Endothelial cell of umbilical vein (primary cell): ENCODE measurements around the gene SESTD1. TPM values are rescaled to one million over a fixed set of nuclear protein-coding genes. Genes with fewer than 3 reads are reported as not detected.
"Not testable (repeated sequence)": the region's sequence is repeated elsewhere in the genome, so short reads cannot be mapped to it uniquely, and the experiment has no call there.

Experiments used
- BruUV-seq: library from RNA; stranded (reverse); fragments of 400-500 nt; replicated peaks from 2 replicates; lab custom pipeline; 2021; lab: Mats Ljungman, UMichigan
- CTCF ChIA-PET: fragments of 300-600, 350-600 bp; sonication (Branson Sonifier 250); formaldehyde crosslinking; loops from one replicate; lab custom pipeline; 2021; ENCODE audit warnings: antibody characterized with exemption, inconsistent platforms; lab: Charles Lee
- POLR2A ChIA-PET: fragments of 300-600, 350-600 bp; sonication (Branson Sonifier 250); formaldehyde crosslinking; loops from one replicate; lab custom pipeline; 2021; ENCODE audit warnings: antibody characterized with exemption, inconsistent platforms; lab: Charles Lee
- DNase-seq: peaks from one replicate; pipeline ENCODE4 v3.0.0-alpha.2; 2011; ENCODE audit warnings: low read depth, low spot score
- FAIRE-seq: peaks from 2 replicates; lab custom pipeline; 2011; peaks lifted over from hg19 to GRCh38; lab: Jason Lieb, UNC
- H2AFZ ChIP-seq: 2 replicates; pipeline ENCODE4 v1.6.0; 2012; ENCODE audit warnings: low read depth, low read length, control low read depth, inconsistent platforms
- H3K27ac ChIP-seq: 2 replicates; pipeline ENCODE4 v1.5.1; 2011; ENCODE audit warnings: low read depth, mild to moderate bottlenecking, control low read depth, low read length, moderate library complexity; ENCODE audit not compliant: insufficient read depth
- H3K27me3 ChIP-seq, 2 experiments: 2 replicates each; pipeline versions ENCODE4 v1.6.0 to v1.6.1; 2011; ENCODE audit warnings: low read length in 2 of 2, mixed read lengths in 1 of 2; ENCODE audit not compliant: control insufficient read depth in 2 of 2, insufficient read depth in 2 of 2
- H3K36me3 ChIP-seq, 2 experiments: 2 replicates in 1 of 2; 3 replicates in 1 of 2; pipeline ENCODE4 v1.5.1; 2011; ENCODE audit warnings: low read length in 2 of 2, mild to moderate bottlenecking in 1 of 2, moderate library complexity in 1 of 2; ENCODE audit not compliant: control insufficient read depth in 2 of 2, insufficient read depth in 2 of 2; ENCODE audit errors: extremely low read depth in 1 of 2
- H3K4me1 ChIP-seq: 3 replicates; pipeline ENCODE4 v1.5.1; 2011; ENCODE audit warnings: mild to moderate bottlenecking, low read length; ENCODE audit not compliant: control insufficient read depth, insufficient read depth; ENCODE audit errors: extremely low read depth
- H3K4me2 ChIP-seq: 2 replicates; pipeline ENCODE4 v1.6.1; 2011; ENCODE audit warnings: low read length, control low read depth, mixed read lengths; ENCODE audit not compliant: insufficient read depth
- H3K4me3 ChIP-seq, 3 experiments: fragments of 200-600 bp in 1 of 3; sonication (generic), shearing (Covaris generic) in 1 of 3; replicated peaks in 1 of 3; 2 replicates each; pipeline ENCODE4 v1.5.1; 2011 to 2016; ENCODE audit warnings: control low read depth in 3 of 3, low read length in 3 of 3, mild to moderate bottlenecking in 2 of 3, inconsistent platforms in 1 of 3, low read depth in 1 of 3, moderate library complexity in 1 of 3; ENCODE audit not compliant: insufficient read depth in 1 of 3
- H3K79me2 ChIP-seq: 2 replicates; pipeline ENCODE4 v1.6.0; 2012; ENCODE audit warnings: low read length, inconsistent platforms; ENCODE audit not compliant: control insufficient read depth, insufficient read depth
- H3K9ac ChIP-seq: replicated peaks from 2 replicates; pipeline ENCODE3; 2011; ENCODE audit warnings: low read length, control low read depth; ENCODE audit not compliant: insufficient read depth; ENCODE audit errors: extremely low read depth
- H3K9me1 ChIP-seq: replicated peaks from 3 replicates; pipeline ENCODE4 v1.6.0; 2011; ENCODE audit warnings: mild to moderate bottlenecking, low read length; ENCODE audit not compliant: control insufficient read depth, insufficient read depth; ENCODE audit errors: extremely low read depth
- H3K9me3 ChIP-seq: replicated peaks from 2 replicates; pipeline ENCODE4 v1.5.1; 2012; ENCODE audit warnings: low read length, inconsistent platforms; ENCODE audit not compliant: control insufficient read depth, insufficient read depth
- H4K20me1 ChIP-seq: replicated peaks from 2 replicates; pipeline ENCODE3; 2011; ENCODE audit warnings: mild to moderate bottlenecking, low read length; ENCODE audit not compliant: control insufficient read depth, insufficient read depth; ENCODE audit errors: extremely low read depth
- GATA2 ChIP-seq: IDR thresholded peaks from 2 replicates; pipeline ENCODE4 v1.7.0; 2011; ENCODE audit warnings: low read depth, mild to moderate bottlenecking, moderate library complexity, mixed read lengths, low read length; ENCODE audit not compliant: insufficient read length, insufficient read depth
- JUN ChIP-seq: IDR thresholded peaks from 2 replicates; pipeline ENCODE4 v1.6.1; 2011; ENCODE audit warnings: borderline replicate concordance, low read depth; ENCODE audit not compliant: insufficient read length, insufficient read depth
- MYC ChIP-seq: IDR thresholded peaks from one replicate; pipeline ENCODE4 v1.6.1; 2011; ENCODE audit warnings: mild to moderate bottlenecking, low read depth, low read length
- dilution Hi-C: fragments of 300-500 bp; cut with MboI; formaldehyde crosslinking; loops from one replicate; pipeline ENCODE4 v1.15.0; 2019; ENCODE audit warnings: low sequenced_read_pairs; ENCODE audit not compliant: extremely low pct_ligation_motif_present
- intact Hi-C: fragments of 100-400 bp; cut with micrococcal nuclease; formaldehyde crosslinking; loops from one replicate; pipeline ENCODE4 v1.10.0; 2022
- polyA plus RNA-seq, 4 experiments: library from polyadenylated mRNA; depleted of rRNA in 3 of 4; stranded (reverse) in 3 of 4; unstranded in 1 of 4; fragments of >200 nt; gene quantifications; 2 replicates each; pipeline versions ENCODE4 v1.2.1 to v1.2.3, GENCODE V29; 2011 to 2012; ENCODE audit warnings: missing spikeins in 1 of 4
- total RNA-seq: library from RNA; stranded (reverse); gene quantifications from 2 replicates; pipeline ENCODE4 v1.2.3, GENCODE V29; 2021
- TF ChIP-seq, protein P1 (sequence below), 2 donors: IDR thresholded peaks; 1 replicate in 1 of 2; 2 replicates in 1 of 2; pipeline ENCODE4 v1.5.1; 2011; ENCODE audit warnings: low read length in 2 of 2, mild to moderate bottlenecking in 2 of 2, moderate library complexity in 2 of 2, control low read depth in 1 of 2, inconsistent platforms in 1 of 2, low read depth in 1 of 2; ENCODE audit not compliant: insufficient read depth in 1 of 2; ENCODE audit errors: extremely low read depth in 1 of 2

SESTD1 gene
- total and polyA plus RNA-seq, 2 donors (not counting 3 experiments of a cell fraction or from before 2014, with no cell fraction given) = 9.8 to 72.4 TPM

DNA sequence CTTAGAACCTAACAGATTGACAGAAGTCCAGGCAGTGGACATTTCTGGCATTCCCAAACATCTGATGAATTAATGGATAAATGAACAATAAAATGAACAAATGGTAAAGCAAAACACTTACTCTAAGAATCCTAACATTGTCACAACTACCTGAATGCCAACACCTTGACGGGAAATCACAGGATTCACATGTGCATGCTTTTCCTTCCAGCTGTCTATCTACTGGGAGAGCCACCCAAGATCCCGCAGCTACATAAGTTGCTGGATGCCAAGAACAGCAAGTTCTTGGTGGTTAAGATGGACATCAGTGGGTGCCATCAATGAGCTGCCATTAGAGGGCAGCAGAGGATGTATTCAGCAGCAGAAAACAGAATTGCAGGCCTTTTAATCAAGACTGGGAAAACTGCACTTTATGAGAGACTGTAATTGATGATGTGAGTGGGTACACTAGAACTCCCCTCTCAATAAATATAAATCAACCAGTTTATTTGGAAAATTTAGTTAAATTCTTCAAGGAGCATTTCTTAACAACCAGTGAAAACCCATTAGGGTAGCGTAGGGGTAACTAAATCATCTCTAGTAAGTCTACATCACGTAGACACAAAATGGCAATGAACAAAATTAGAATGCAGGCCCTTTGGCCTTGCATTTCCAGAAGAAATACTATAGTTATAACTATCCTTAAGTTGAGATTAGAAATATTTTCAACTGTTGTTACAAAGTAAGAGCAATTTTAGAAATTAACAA lies 45.6 kb downstream of the SESTD1 start:
- Histone ChIP-seq H3K4me1 (no peaks in the 10 kb centered on the region), H4K20me1 (peaks cover 7% of the 10 kb centered on the region), H3K9me1 (no peaks in the 10 kb centered on the region), H3K36me3 (no peaks in the 10 kb centered on the region), H3K27ac (no peak overlapping the region), H3K4me3 (no peak overlapping the region), H3K27me3 (no peaks in the 10 kb centered on the region), H2AFZ (no peak overlapping the region), H3K9me3 (no peaks in the 10 kb centered on the region), H3K9ac (no peak overlapping the region), H3K4me2 (no peak overlapping the region), H3K79me2 (peaks cover 40% of the 10 kb centered on the region)
- FAIRE-seq = peak; percentile 48
- intact Hi-C loops = loop anchor here (1.0 to 5.0 kb wide), 7 partner anchors 44 to 532 kb away; no protein-coding TSS in a partner anchor
- CTCF ChIA-PET = interaction anchor here (0.6 to 2.4 kb wide), 38 partner anchors 9 to 680 kb away, joined by 3 to 34 read pairs (median 4); no protein-coding TSS in a partner anchor
- POLR2A ChIA-PET = no interaction called here
- dilution Hi-C loops = no loop called here
- TF ChIP-seq, protein P1, sequence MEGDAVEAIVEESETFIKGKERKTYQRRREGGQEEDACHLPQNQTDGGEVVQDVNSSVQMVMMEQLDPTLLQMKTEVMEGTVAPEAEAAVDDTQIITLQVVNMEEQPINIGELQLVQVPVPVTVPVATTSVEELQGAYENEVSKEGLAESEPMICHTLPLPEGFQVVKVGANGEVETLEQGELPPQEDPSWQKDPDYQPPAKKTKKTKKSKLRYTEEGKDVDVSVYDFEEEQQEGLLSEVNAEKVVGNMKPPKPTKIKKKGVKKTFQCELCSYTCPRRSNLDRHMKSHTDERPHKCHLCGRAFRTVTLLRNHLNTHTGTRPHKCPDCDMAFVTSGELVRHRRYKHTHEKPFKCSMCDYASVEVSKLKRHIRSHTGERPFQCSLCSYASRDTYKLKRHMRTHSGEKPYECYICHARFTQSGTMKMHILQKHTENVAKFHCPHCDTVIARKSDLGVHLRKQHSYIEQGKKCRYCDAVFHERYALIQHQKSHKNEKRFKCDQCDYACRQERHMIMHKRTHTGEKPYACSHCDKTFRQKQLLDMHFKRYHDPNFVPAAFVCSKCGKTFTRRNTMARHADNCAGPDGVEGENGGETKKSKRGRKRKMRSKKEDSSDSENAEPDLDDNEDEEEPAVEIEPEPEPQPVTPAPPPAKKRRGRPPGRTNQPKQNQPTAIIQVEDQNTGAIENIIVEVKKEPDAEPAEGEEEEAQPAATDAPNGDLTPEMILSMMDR (IDR thresholded peaks at IDR 0.05; ENCODE audit: extremely low read depth in 1 of 2, insufficient read depth in 1 of 2, low read depth in 1 of 2, low read length in 2 of 2) = peak; percentile 82 to 85
- TF ChIP-seq JUN = no peak
- no peak for TF ChIP-seq MYC
- no peak for TF ChIP-seq GATA2
- DNase-seq = peak; percentile 90
- BruUV-seq = no TSS peak

DNA sequence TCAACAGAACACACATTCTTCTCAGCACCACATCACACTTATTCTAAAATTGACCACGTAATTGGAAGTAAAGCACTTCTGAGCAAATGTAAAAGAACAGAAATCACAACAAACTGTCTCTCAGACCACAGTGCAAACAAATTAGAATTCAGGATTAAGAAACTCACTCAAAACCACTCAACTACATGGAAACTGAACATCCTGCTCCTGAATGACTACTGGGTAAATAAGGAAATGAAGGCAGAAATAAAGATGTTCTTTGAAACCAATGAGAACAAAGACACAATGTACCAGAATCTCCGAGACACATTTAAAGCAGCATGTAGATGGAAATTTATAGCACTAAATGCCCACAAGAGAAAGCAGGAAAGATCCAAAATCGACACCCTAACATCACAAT lies 50.0 kb downstream of the SESTD1 start:
- H3K9me3 ChIP-seq, H3K4me3 ChIP-seq, H3K27ac ChIP-seq, H3K36me3 ChIP-seq, H4K20me1 ChIP-seq, H3K27me3 ChIP-seq, POLR2A ChIA-PET, H2AFZ ChIP-seq, H3K4me1 ChIP-seq, H3K4me2 ChIP-seq, dilution Hi-C loops, FAIRE-seq, H3K9me1 ChIP-seq, H3K9ac ChIP-seq, DNase-seq, BruUV-seq, CTCF ChIA-PET: not testable (repeated sequence)
- intact Hi-C loops = loop anchor here (5.0 kb wide), 1 partner anchor 417 kb away; no protein-coding TSS in a partner anchor
- H3K79me2 ChIP-seq = peaks cover 66% of the 10 kb centered on the region
